ENCODE data around the gene AOPEP.

AOPEP gene

DNA sequence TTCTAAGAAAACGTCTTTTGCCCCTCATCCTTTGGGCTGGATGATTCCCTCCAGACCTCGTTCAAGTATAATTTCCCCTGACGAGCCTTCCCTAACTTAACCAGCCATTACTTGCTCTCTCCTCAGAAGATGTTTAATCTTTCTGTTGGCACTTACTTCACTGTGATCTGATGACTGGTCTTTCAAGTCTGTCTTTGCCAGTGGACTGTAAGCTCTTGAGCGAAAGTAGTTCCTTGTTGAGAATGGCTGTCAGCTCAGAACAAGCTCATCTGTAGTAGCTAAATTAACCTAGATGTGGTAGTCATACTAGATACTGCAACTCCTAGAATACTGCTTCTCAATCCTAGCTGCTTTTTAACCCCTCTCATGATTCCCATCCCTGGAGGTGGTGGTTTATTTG is 125.0 kb downstream of the AOPEP start:
- no peak for DNase-seq

DNA sequence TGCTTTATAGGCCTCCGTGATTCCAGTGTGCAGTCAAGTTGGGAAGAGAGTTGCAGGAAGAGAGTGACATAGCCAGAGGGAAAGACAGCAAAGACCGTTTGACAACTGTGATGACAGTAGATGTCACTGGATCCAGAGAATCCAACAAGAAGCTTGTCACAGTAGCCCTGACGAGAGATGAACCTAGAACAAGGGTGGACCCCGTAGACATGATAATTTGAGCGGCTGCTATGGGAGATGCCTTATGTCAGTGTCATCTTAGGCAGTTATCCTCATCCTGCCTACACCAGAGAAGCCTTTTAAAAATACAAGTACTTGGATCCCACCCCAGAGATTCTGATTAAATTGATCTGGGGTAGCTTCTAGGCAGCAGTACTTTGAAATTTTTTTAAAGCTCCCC is 125.4 kb downstream of the AOPEP start:
- DNase-seq, result no peak

DNA sequence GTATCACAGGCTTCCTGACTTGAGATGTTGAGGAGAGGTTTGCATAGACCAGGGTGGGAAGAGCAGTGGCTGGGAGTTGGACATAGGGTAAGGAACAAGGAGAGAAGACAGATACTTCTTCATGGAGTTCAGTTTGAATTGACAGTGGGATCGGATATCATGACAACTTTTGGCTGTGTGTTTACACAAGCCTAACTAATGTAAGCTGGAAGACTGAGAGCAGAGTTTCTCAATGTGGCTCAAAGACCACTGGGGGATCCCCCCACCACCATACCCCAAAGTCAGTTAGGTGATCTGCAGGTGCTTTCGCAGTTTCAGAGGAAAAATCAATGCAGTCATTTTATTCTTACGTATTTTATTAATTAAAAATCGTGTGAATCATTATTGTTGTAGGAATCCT is 125.9 kb downstream of the AOPEP start:
- no peak for DNase-seq

DNA sequence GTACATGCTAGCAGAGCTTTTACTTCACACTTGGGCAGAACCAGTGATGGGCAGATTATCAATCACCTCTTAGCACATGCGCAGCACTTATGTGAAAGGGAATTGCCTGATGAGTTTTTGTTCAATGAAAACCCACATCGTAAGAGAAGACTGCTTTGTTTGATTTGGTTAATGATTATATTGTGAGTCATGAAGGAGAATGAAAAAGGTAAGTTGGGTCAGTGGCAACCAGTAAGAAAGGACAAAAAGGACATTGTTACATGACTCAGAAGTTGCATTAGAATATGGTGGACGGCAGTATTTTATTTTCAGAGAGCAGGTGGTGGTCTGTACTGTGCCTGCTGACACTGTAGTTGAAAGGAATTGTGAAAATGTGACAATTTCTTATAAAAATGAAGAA is 127.4 kb downstream of the AOPEP start:
- DNase-seq, result no peak

DNA sequence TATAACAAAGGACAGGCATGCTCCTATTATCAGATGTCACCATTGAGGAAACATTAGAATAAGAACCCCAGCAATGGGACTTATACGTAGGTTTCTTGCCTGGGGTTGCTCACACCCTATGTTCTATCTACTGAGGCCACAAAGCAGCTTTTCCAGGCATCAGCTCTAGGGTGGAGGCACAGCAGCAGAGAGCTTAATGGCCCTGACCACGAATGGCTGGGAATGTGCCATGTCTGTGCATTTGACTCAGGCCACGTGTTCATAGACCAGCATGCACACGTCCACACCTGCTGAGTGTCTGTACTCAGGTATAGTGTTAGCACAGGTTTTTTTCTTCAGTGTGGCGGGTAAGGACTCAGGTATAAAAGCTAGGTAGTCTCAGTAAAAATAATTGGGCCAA is 129.4 kb downstream of the AOPEP start:
- no peak for DNase-seq

DNA sequence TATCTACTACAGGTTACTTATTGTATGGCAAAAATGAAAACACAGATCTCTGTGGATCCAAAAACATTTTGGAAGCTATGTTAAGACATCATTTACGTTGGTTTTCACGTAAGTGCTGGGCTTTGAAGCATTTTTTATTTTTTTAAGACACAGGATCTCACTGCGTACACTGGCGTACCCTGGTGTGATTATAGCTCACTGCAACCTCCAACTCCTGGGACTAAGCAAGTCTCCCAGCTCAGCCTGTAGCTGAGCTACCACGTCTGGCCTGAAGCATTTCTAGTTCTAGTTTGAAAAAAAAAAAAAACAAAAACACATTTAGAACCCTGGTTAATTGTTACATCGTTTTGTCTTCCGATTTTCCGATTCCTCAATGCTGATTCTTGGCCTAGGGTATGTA is 131.3 kb downstream of the AOPEP start:
- no peak for DNase-seq

DNA sequence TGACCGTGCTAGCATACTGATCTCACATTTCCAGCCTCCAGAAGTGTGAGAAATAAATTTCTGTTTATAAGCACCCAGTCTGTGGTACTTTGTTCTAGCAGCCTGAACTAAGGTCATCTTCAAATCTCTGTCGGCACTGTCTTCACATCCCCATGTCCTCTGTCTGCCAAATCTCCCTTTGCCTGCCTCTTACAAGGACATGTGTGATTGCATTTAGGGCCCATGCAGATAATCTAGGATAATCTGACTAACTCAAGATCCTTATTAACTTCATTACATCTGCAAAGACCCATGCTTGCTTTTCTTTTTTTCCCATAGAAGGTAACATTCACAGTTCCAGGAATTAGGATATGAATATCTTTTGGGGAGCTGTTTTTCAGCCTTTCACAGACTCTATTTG is 132.7 kb downstream of the AOPEP start:
- no peak for DNase-seq

DNA sequence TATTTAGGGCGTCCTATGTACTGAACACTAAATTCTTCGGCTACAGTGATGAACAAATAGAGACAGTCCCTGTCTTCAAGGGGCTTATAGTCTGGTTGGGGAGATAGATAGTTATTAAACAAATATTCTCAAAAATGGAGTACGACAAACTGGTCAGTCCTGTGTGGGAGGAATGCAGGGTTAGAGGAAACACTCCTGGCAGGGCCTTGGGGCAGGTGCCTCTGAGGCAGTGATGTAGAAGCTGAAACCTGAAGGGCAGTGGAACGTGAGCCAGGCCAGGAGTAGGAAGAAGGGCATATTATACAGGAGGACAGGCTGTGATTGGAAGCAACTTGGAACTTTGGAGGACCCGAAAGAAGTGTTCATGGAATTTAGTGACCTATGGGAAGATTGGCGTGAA is 133.4 kb downstream of the AOPEP start:
- DNase-seq, result no peak

DNA sequence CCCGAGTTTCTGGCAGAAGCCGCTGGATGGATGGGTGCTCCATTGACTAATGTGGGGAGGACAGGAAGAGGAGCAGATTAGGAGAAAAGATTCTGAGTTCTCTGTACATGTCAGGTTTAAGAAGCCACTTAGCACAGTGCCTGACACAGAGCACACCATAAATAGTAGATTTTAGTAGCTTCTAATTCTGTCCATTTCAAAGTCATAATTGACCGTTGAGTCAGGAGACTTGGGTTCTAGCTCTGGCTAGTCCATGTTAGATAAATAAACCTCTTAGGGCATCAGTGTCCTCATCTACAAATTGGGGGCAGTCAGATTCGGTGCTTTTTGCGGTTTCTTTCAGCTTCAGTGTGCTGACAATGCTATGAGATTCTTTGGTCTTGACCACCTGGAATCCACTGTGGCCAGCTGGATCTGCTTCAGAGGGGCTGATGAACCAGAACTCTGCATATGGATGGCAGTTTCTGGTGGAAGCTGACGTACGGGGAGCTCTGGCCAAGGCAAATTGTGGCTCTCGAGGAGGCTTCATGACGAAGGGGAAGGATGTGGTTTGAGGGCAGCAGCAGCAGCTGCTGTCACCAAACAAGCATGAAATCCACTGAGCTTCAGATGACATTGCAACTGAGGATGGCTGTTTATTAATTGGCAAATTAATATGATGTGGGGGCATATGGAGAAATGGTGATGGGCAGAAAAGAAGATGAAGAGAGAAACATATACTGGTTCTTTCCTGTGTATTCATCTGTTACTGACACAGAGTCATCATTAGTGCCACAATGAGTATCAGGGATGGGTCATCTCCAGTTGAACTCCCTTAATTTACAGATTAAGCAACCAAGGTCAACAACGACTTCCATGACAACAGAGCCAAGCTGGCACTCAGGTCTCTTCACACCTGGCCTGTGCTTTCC is 134.4 kb downstream of the AOPEP start:
- no peak for DNase-seq

DNA sequence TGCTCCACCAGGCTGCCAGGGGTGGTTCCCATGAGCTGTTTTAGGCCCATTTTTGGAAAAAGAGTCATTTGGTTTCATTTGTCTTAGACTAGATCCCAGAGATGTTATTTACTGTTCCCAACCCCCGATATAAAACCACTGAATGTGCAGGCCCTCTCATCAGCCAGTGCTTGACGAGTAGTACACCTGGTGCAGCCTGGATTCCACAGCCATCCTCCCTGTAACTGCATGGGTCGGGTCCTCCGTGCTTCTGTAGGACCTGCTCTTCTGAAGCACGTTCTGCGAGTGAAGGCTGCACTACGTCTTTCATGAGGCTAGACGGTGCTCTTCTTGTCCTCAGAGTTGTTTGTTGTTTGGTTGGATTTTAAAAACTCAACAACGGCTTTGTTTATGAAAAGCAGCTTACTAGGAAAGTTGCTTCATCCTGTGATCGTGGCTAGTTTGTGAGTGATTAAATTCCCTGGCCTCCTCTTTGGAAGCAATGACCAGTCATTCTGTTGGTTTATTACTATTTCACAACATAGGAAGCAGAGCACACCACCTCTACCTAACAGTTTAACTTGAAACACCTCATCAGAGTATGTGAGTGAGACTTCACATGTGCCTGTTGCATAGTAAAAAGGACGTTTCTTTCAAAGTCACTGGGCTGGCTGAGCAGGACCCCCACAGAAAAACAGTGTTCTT is 135.2 kb downstream of the AOPEP start:
- DNase-seq, result no peak

DNA sequence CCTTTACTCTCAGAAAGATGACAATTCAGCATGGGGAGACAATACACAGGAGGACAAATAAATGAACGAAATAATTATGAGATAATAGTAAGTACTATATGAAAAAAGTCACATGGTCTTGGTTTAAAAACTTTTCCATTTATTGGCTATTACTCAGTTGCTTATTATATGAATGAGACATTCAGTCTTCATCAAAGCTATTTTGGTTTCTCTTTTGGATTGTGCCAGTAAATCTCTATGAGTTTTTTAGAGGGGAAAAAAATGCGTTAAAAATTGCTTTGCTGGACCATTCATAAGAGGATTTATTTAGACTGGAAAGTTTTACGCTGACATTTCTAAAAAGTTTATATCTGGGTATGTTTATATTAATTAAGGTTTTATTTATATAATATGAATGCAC is 137.7 kb downstream of the AOPEP start:
- DNase-seq, result no peak

DNA sequence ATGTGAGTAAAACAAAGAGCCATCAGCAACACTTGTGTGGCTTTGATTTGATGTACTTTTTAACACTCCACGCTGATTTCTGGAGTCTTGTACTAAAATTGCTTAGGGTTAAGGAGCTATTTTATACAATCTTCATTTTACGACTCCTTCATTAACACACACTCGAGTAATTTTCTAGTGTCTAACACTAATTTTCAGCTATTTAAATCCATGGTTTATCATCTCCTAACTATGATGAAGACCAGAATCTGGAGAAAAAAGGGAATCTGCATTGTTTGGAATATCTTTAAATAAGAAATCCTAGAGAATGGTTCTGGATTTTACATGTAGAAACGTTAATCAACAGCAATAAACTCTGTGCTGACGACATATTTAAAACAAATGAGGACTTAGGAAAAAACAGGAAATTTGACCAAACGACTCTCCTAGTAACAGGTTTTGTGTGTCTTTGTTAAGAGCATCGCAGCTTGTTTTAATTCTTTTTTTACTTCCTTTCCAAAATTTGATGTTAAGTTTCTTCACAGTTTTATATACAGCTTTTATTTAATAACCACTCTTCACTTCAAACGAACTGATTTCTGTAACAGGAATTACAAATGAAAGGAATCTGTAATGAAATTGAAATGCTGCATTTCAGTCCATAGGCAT is 138.5 kb downstream of the AOPEP start:
- DNase-seq, result no peak

DNA sequence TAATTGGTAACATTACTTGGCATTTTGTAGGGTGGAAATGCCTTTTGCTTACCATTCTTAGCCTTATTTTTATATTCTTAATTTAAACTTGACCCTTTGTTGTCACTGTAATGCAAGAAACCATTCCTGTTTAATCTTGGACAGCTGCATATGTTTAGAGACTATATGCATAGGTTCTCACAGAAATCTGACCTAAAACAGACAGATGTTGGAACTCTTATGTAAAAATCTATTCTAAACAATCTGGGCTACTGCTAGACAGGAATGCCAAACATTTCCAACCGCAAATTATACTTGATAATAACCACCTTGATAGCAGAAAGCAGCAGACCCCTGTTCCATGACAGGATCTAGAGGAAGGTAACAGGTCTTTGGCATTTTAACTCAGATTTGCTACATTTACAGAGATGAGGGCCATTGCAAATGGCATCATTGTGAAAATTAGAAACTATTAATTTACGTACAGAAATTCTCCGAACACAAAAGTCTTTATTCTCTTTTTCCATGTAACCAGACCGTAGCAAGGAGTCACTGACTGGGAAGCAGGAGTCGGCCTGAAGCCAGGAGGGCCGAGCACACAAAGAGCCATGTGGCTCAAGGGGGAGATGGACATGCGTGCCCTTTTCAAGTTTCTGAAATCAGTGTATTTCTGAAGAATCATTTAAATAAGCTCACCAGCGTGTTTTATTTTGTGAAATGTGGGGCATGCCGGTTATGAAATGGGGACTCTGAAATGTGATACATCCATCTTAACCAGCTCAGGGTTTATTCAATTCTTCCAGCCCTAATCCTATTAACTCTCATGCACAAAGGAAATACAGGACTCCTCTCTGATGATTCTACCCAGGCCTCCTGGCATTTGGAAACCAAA is 139.3 kb downstream of the AOPEP start:
- no peak for DNase-seq

DNA sequence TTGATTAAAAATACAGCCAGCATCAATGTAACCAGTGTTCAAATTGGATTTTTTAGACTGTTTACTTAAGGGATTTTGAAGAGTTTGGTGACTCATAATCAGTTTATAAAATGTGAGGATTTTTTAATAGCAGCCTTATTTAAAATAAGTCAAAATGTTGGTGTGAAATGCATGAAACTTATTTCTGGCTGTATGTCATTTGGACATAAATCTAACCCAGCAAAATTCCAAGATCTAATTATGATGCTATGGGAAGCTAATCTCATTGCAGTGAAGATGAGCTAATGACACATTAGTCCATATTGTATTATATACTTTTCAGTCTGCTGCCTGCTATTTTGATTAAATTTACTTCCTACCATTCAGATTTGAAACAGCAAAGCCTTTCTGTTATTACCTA is 140.3 kb downstream of the AOPEP start:
- DNase-seq, result no peak

DNA sequence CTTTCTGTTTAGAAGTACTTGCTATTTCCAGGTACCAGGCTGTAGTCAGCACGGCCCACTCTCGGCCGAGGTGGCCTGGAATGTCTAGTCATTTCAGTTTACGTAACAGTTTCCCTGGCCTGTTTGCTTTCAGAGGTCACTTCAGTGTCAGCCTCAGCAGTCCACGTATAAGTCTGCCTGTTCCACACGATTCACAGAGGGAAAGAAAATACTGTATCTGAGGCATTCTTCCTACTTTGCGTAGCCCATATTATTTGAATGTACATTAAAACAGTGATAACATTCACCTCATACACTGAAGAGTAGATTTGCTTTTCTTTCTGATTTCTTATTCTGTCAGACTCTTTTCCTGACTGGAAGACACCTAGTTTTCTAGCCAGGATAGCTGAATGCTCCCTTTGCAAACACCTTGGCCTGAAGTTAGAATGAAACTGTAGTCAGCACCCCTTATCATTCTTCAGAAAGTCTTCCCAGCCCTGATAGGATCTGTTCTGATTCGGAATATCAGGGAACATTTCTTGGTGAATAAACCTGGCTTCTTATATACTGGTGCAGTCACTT is 140.9 kb downstream of the AOPEP start:
- DNase-seq, result no peak

DNA sequence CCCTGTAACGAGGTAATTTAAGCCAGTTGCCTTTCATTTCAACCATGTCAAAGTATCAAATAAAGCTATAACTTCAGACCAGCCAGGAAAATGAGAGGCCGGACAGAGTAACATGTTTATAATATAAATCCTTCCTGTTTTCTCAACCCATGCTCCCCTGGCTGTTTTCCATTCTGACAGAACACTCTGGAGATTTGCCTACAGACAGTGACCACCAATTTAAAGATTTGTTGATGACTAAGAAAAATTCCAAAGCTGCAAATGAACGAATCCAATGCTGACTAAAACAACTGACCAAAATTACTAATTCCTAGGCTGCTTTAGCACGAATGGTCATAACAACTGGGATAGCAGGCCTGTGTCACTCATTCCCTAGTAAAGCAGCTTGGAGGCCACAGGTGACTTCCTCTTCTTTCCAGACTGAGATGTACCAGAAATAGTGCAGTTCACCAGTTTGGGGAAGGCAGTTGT is 141.4 kb downstream of the AOPEP start:
- DNase-seq, result no peak

DNA sequence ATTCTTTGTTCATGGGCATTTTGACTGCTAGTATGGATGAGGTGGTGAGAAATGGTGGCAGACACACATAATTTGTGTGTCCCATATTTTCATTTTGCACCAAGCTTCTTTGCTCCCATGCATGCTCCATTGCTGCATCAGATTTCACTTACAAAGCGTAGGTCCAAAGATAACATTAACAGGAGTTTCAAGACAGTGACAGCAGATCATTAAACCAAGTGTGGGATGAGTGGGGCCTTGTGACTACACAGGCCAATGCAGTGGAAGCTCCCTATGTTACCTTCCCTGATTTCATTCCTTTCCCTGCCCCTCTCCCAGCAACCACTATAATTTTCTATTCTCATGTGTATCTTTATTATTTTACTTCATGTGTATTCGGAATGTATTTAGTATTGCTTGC is 142.0 kb downstream of the AOPEP start:
- no peak for DNase-seq

DNA sequence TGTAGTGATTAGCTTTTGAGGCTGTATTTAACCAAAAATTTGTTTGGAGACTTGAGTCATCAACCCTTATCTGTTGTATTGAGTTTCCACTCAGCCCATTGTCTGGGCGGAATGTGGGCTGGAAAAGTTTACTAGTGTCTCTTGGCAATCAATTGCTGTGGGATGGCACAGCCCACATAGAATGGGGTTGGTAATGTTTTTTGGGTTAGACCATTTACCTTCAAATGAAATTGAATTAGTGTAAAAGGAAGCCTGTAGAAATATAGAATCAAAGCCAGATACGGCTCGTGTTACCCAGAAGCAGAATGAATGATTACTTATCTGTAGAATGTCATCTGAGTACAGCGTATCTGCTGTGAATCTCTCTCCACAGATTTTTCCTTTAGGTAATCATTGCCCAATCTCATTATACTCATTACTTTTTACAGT is 142.9 kb downstream of the AOPEP start:
- DNase-seq, result no peak

DNA sequence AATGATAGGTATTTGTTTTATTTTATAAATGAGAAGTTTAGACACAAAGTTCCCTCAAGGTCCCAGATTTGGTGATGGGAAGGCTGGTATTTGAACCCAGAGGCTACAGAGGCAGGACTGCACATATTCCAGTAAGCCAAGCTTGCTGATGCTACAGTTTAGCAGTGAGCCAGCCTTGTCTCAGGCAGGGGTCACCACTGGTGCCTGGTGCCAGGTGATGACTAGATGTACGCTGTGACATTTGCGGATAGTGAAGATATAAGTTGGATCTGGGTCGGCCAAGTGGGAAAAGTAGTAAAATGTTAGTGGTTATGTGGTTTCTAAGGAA is 143.9 kb downstream of the AOPEP start:
- no peak for DNase-seq

DNA sequence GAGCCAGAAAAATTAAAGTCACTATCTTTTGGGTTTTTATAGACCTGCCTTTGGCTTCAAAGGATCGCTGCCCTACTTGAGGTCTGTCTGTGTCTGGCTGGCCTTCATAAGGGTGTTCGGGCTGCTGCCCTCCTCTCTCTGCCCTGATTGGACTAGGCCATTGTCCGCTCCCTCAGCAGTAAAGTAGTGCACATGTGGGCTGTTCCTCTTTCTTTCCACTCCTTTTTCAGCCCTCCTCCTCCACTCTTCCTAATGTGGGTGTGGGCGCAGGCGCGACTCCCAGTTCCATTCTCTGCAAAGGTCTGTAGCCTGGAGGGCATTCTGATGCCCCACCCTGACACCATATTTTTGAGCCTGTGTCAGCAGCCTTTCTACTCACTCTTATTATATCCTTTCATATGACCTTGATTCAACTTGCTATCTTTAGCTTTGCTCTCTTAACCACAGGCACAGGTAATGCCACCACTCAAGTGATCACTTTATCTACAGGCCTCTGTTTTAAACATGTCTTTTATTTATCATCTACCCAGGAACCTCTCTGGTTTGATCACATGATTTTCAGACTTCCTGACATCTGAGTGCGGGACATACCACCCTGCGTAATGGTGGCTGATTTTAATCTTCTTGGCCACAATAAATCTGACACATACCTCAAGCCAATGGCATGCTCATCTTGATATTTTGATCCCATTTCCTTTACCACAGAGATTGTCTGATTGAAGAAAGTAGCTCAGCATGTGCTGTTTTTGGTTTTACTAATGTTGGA is 144.5 kb downstream of the AOPEP start:
- DNase-seq, result no peak

DNA sequence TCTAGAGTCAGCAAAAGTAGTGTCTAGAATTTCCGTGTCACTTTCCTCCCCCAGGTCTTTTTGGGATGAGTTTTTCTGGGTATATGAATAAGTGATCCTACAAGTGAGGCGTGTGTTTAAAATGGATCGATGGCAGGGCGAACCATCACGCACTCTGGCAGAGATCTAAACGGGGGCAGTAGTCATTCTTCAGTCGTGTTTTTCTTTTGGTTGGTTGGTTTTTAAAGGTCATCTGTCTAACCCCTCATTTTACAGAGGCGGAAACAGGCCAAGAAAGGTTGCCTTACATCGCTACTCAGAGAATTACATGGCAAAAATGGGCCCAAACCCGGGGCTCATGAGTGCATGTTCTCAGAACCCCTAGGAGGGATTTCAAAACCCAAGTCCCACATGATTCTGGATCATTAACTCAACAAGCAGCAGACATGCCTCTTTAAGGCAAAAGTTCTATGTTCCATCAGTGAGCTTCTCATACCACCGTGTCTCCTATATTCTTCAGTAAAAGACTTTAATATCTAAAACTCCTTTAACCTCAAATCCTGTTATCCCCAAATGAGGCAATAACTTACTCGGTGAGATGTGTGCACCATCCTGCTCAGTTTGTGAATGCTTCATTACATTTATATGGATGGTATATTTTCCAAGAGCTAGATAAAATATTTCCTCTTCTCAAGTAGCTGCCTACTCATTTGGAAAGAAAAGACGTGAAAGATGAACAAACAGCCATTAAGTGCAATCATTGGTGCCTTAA is 145.8 kb downstream of the AOPEP start:
- DNase-seq, result no peak
